ENCODE data around the gene BTBD2. TPM values are rescaled to one million over a fixed set of nuclear protein-coding genes. Genes with fewer than 3 reads are reported as not detected.
A peak's percentile ranks its signal among the peaks of the same experiment; 100 is the strongest.

The BTBD2 gene
- total RNA-seq, 4 donors from 2014 or later: 54.6 to 82.9 (median 63.6) TPM

DNA sequence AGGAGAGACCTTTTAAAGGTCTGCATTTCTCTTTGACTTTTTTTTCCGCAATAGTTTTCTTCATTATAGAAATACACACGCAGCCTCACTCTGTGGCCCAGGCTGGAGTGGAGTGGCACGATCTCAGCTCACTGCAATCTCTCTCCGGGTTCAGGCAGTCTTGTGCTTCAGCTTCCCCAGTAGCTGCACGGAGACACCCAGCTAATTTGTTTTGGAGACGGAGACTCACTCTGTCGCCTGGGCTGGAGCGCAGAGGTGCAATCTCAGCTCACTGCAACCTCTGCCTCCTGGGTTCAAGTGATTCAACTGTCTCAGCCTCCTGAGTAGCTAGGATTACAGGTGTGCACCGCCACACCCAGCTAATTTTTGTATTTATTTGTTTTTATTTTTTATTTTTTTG, 47.3 kb upstream of the BTBD2 start:
- H3K4me3 ChIP-seq: no peak overlapping the region
- in situ Hi-C loops (cut with MboI; ENCODE audit: low sequenced_read_pairs in 4 of 4): loop anchor here in 1 of 4 donors (10.0 kb wide), 1 partner anchor 128 kb away; no protein-coding TSS in a partner anchor

DNA sequence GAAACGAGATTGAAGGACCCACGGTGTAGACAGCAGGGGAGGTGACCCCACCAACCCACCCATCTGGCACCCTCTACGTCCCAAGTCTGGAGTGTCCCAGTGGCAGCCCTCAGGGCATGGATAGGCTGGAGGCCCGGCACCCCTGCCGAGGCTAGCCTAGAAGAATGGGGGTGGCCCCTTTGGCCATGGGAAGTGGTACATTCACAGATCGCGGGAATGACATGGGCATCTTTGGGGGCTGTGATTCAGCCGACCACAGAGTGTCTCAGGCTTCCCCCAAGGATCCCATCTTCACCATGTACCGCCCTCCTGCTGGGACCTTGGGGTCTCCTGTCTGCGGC, 46.8 kb upstream of the BTBD2 start:
- peaks cover 42 to 51% of the 10 kb centered on the region in 2 donors for H3K4me1 ChIP-seq
- TF ChIP-seq POLR2A (IDR thresholded peaks at IDR 0.05): no peak
- TF ChIP-seq, protein P1, sequence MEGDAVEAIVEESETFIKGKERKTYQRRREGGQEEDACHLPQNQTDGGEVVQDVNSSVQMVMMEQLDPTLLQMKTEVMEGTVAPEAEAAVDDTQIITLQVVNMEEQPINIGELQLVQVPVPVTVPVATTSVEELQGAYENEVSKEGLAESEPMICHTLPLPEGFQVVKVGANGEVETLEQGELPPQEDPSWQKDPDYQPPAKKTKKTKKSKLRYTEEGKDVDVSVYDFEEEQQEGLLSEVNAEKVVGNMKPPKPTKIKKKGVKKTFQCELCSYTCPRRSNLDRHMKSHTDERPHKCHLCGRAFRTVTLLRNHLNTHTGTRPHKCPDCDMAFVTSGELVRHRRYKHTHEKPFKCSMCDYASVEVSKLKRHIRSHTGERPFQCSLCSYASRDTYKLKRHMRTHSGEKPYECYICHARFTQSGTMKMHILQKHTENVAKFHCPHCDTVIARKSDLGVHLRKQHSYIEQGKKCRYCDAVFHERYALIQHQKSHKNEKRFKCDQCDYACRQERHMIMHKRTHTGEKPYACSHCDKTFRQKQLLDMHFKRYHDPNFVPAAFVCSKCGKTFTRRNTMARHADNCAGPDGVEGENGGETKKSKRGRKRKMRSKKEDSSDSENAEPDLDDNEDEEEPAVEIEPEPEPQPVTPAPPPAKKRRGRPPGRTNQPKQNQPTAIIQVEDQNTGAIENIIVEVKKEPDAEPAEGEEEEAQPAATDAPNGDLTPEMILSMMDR (IDR thresholded peaks at IDR 0.05 in 4 of 5, conservative IDR thresholded peaks at IDR 0.05 in 1 of 5): no peak
- no peaks in the 10 kb centered on the region for H3K36me3 ChIP-seq
- ATAC-seq: no peak
- peak overlapping the region in 3 of 4 donors; percentile 55 to 69 (median 57) for H3K4me3 ChIP-seq
- no peak for DNase-seq
- in situ Hi-C loops (cut with MboI; ENCODE audit: low sequenced_read_pairs in 4 of 4): loop anchor here in 1 of 4 donors (10.0 kb wide), 1 partner anchor 128 kb away; no protein-coding TSS in a partner anchor
- intact Hi-C loops (cut with DNase I; ENCODE audit: low total_unique reads): loop anchor here (5.0 to 10.0 kb wide), 5 partner anchors 565 to 1312 kb away; partner anchors contain the start of genes GPX4 and MIDN
- no peaks in the 10 kb centered on the region for H3K9me3 ChIP-seq
- H3K27me3 ChIP-seq: no peaks in the 10 kb centered on the region
- H3K27ac ChIP-seq: peak overlapping the region; percentile 95 to 100 (median 98)

More for the DNA sequence above, 47.3 kb upstream of the BTBD2 start:
- no peaks in the 10 kb centered on the region for H3K27me3 ChIP-seq
- H3K4me1 ChIP-seq: peaks cover 42 to 51% of the 10 kb centered on the region in 2 donors
- H3K9me3 ChIP-seq: no peaks in the 10 kb centered on the region
- TF ChIP-seq POLR2A (IDR thresholded peaks at IDR 0.05): no peak
- TF ChIP-seq, protein P1 (IDR thresholded peaks at IDR 0.05 in 4 of 5, conservative IDR thresholded peaks at IDR 0.05 in 1 of 5): no peak
- no peaks in the 10 kb centered on the region for H3K36me3 ChIP-seq
- ATAC-seq (no peak), DNase-seq (no peak)
- H3K27ac ChIP-seq: peak overlapping the region; percentile 95 to 100 (median 98)
- intact Hi-C loops (cut with DNase I; ENCODE audit: low total_unique reads): loop anchor here (5.0 to 10.0 kb wide), 5 partner anchors 565 to 1312 kb away; partner anchors contain the start of genes GPX4 and MIDN

DNA sequence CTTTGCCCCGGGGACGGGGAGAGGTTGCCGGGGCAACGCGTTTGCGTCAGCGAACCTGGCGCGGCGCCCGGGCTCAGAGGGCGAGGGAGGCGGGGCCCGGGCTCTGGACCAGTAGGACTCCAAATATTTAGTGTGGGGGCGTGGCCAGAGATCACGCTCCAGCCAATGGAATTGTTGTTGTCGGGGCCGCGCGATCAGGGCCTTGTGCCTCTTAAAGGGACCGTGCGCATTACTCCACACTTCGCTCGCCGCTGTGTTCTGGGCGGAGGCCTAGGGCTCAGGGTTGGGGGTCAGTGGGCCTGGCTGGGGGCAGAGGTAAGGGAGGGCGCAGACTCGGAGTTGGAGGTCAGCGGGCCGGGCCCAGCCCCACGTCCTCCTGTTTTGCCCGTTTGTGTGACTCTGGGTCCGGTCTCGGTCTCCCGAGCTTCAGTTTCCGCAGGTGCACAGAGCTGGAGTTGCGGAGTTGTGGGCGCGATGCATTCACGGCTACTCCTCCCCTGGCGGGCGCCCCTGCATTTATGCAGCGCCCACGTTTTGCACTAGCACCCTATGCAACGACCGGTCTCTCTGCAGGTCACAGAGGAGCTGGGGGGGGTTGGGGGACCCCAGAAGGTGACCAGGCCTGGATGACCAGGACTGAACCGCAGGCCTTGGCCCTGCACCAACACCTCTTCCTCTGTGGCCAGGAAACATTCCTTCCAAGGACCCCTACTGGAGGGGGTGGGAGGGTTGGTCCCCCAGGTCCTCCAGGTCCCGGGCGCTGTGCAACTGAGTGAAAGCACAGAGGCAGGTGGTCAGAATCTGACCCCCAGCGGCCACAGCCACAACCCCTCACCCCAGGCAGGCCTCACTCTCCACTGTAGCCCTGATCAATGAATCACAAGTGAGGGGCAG, 46.2 kb upstream of the BTBD2 start:
- no peaks in the 10 kb centered on the region for H3K36me3 ChIP-seq
- H3K27ac ChIP-seq: peak overlapping the region; percentile 95 to 100 (median 98)
- in situ Hi-C loops (cut with MboI; ENCODE audit: low sequenced_read_pairs in 4 of 4): loop anchor here in 1 of 4 donors (10.0 kb wide), 1 partner anchor 127 kb away; no protein-coding TSS in a partner anchor
- intact Hi-C loops (cut with DNase I; ENCODE audit: low total_unique reads): loop anchor here (1.0 to 10.0 kb wide), 6 partner anchors 29 to 1313 kb away; partner anchors contain the start of genes GPX4 and MIDN
- no peaks in the 10 kb centered on the region for H3K9me3 ChIP-seq
- H3K27me3 ChIP-seq: no peaks in the 10 kb centered on the region
- H3K4me1 ChIP-seq: peaks cover 42 to 57% of the 10 kb centered on the region in 2 donors
- TF ChIP-seq, protein P1 (IDR thresholded peaks at IDR 0.05 in 4 of 5, conservative IDR thresholded peaks at IDR 0.05 in 1 of 5): no peak
- TF ChIP-seq POLR2A (IDR thresholded peaks at IDR 0.05): peak; percentile 88 to 95
- peak overlapping the region; percentile 65 to 96 (median 74) for H3K4me3 ChIP-seq
- DNase-seq (peak; percentile 98 to 99), ATAC-seq (peak; percentile 57 to 64)

DNA sequence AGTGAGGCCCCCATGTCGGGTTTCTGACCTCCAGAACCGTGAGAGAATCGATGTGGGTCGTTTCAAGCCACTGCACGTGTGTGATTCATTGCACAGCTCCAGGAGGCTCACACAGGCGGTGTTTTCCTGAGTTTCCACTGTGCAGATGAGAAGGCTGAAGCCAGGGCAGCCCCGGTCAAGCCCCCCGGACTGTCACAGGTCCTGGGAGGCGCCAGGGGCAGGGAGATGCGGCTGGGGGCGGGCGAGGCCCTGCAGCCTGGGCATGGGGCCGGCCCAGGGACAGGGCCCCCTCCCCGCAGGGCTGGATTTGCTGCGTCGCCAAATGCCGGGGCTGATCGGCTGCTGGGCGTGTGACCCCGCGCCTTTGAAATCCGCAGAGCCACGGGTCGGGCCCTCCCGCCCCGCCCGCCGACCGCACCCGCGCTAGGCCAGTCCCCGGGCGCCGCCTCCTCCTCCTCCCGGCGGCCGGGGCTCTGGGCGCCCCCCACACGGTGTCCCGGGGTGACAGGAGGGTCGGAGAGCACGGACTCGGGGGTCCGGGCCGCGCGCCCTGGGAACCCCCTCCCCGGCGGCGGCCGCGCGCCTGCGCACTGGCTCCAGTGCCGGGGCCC, 45.5 kb upstream of the BTBD2 start:
- no peaks in the 10 kb centered on the region for H3K36me3 ChIP-seq
- no peaks in the 10 kb centered on the region for H3K9me3 ChIP-seq
- TF ChIP-seq, protein P1 (IDR thresholded peaks at IDR 0.05 in 4 of 5, conservative IDR thresholded peaks at IDR 0.05 in 1 of 5): no peak
- peak; percentile 83 to 99 for TF ChIP-seq POLR2A (IDR thresholded peaks at IDR 0.05)
- peak overlapping the region; percentile 65 to 96 (median 74) for H3K4me3 ChIP-seq
- peaks cover 45 to 60% of the 10 kb centered on the region in 2 donors for H3K4me1 ChIP-seq
- H3K27me3 ChIP-seq: no peaks in the 10 kb centered on the region
- peak in 1 of 2 donors; percentile 80 for DNase-seq
- ATAC-seq: peak; percentile 26 to 33
- intact Hi-C loops (cut with DNase I; ENCODE audit: low total_unique reads) (loop anchor here (1.0 to 10.0 kb wide), 6 partner anchors 29 to 1314 kb away; partner anchors contain the start of genes GPX4 and MIDN), in situ Hi-C loops (cut with MboI; ENCODE audit: low sequenced_read_pairs in 4 of 4) (loop anchor here in 1 of 4 donors (10.0 kb wide), 1 partner anchor 126 kb away; no protein-coding TSS in a partner anchor)
- H3K27ac ChIP-seq: peak overlapping the region; percentile 95 to 100 (median 98)
